OCI-LY7 (cell line): Measurements from ENCODE around the gene STUM. TPM values are rescaled to one million over a fixed set of nuclear protein-coding genes. Genes with fewer than 3 reads are reported as not detected.

Source experiments
- BruUV-seq: library from RNA; stranded (reverse); fragments of 400-500 nt; replicated peaks from 2 replicates; lab custom pipeline; 2021; lab: Mats Ljungman, UMichigan
- CTCF ChIA-PET: fragments of 300-600 bp; sonication (Branson Sonifier 250); formaldehyde crosslinking; loops from one replicate; lab custom pipeline; 2022; ENCODE audit warnings: antibody characterized with exemption; ENCODE audit not compliant: unreplicated experiment; lab: Charles Lee
- POLR2A ChIA-PET: fragments of 300-600 bp; sonication (Branson Sonifier 250); formaldehyde crosslinking; loops from one replicate; lab custom pipeline; 2022; ENCODE audit warnings: antibody characterized with exemption; lab: Charles Lee
- DNase-seq: peaks from one replicate; pipeline ENCODE4 v3.0.0-alpha.2; 2015; ENCODE audit warnings: low spot score
- H2AFZ ChIP-seq: fragments of 200-600 bp; sonication (generic), shearing (Covaris generic); 2 replicates; pipeline ENCODE4 v1.6.1; 2014; ENCODE audit warnings: mild to moderate bottlenecking, antibody characterized with exemption, low read length, moderate library complexity
- H3K27ac ChIP-seq: fragments of 200-600 bp; sonication (generic); 2 replicates; pipeline ENCODE4 v1.5.1; 2014; ENCODE audit warnings: mixed run types, low read depth, mild to moderate bottlenecking, moderate library complexity, low read length, inconsistent platforms; ENCODE audit not compliant: poor library complexity, severe bottlenecking
- H3K36me3 ChIP-seq: fragments of 200-600 bp; sonication (generic); 2 replicates; pipeline ENCODE4 v1.6.1; 2014; ENCODE audit warnings: mild to moderate bottlenecking, antibody characterized with exemption, low read length, moderate library complexity, mixed read lengths; ENCODE audit not compliant: insufficient read depth
- H3K4me1 ChIP-seq: fragments of 200-600 bp; sonication (generic); 2 replicates; pipeline ENCODE4 v1.5.1; 2014; ENCODE audit warnings: mild to moderate bottlenecking, low read length; ENCODE audit not compliant: insufficient read depth, poor library complexity, severe bottlenecking
- H3K4me2 ChIP-seq: fragments of 200-600 bp; sonication (generic); 2 replicates; pipeline ENCODE4 v1.6.1; 2014; ENCODE audit warnings: mild to moderate bottlenecking, low read length
- H3K4me3 ChIP-seq: fragments of 200-600 bp; sonication (generic); 2 replicates; pipeline ENCODE4 v1.5.1; 2014; ENCODE audit warnings: mild to moderate bottlenecking, low read depth, low read length; ENCODE audit not compliant: poor library complexity, severe bottlenecking
- H3K79me2 ChIP-seq: fragments of 200-600 bp; sonication (generic); 2 replicates; pipeline ENCODE4 v1.6.1; 2016; ENCODE audit warnings: low read depth, mild to moderate bottlenecking, low read length, moderate library complexity, mixed read lengths; ENCODE audit not compliant: insufficient read depth
- H3K9me2 ChIP-seq: fragments of 200-600 bp; sonication (generic); 2 replicates; pipeline ENCODE4 v1.6.1; 2016; ENCODE audit warnings: mild to moderate bottlenecking, low read length, mixed read lengths; ENCODE audit not compliant: insufficient read depth
- H3K9me3 ChIP-seq: fragments of 200-600 bp; sonication (generic); 2 replicates; pipeline ENCODE4 v1.6.1; 2014; ENCODE audit warnings: mild to moderate bottlenecking, mixed run types, low read length, mixed read lengths
- H4K20me1 ChIP-seq: fragments of 200-600 bp; sonication (generic); 2 replicates; pipeline ENCODE4 v1.6.1; 2014; ENCODE audit warnings: mild to moderate bottlenecking, antibody characterized with exemption, low read length, moderate library complexity, mixed read lengths; ENCODE audit not compliant: insufficient read depth
- CTCF ChIP-seq: fragments of 200-600 bp; sonication (generic); conservative IDR thresholded peaks from 2 replicates; pipeline ENCODE4 v1.5.1; 2014; ENCODE audit warnings: mild to moderate bottlenecking, antibody characterized with exemption, low read length, moderate library complexity, mixed read lengths
- EZH2phosphoT487 ChIP-seq: fragments of 200-600 bp; sonication (generic); IDR thresholded peaks from 2 replicates; pipeline ENCODE4 v1.6.1; 2018; ENCODE audit warnings: low read depth, borderline replicate concordance, mild to moderate bottlenecking, mixed run types, antibody characterized with exemption, low read length, moderate library complexity, mixed read lengths
- intact Hi-C: fragments of 100-400 bp; cut with micrococcal nuclease; formaldehyde crosslinking; loops from one replicate; pipeline ENCODE4 v1.10.0; 2022; ENCODE audit not compliant: unreplicated experiment
- total RNA-seq, 2 experiments: library from RNA; depleted of rRNA in 1 of 2; stranded (reverse); fragments of >200 nt in 1 of 2; shearing (Covaris generic) in 1 of 2; gene quantifications; 2 replicates each; pipeline ENCODE4 v1.2.3, GENCODE V29; 2014 to 2022

STUM gene
- total RNA-seq, 2 experiments from 2014 or later: not detected

GRCh38 chr1:226568077-226568831 lies 19.7 kb downstream of the STUM start:
- peaks cover 9% of the 10 kb centered on the region for H3K4me1 ChIP-seq
- H3K79me2 ChIP-seq: no peaks in the 10 kb centered on the region
- no peaks in the 10 kb centered on the region for H3K9me3 ChIP-seq
- no peaks in the 10 kb centered on the region for H4K20me1 ChIP-seq
- no peak overlapping the region for H3K4me3 ChIP-seq
- no TSS peak for BruUV-seq
- TF ChIP-seq CTCF (peak; percentile 58), EZH2phosphoT487 (no peak)
- no peaks in the 10 kb centered on the region for H3K36me3 ChIP-seq
- POLR2A ChIA-PET: interaction anchor here (0.5 to 0.7 kb wide), 3 partner anchors 28 to 266 kb away, joined by 3 to 6 read pairs (median 3); no protein-coding TSS in a partner anchor
- intact Hi-C loops: no loop called here
- H3K9me2 ChIP-seq: no peaks in the 10 kb centered on the region
- DNase-seq: peak; percentile 19
- H3K4me2 ChIP-seq: no peak overlapping the region
- no peak overlapping the region for H2AFZ ChIP-seq
- no peak overlapping the region for H3K27ac ChIP-seq
- CTCF ChIA-PET: no interaction called here

- Histone ChIP-seq H2AFZ (no peak overlapping the region), H3K36me3 (no peaks in the 10 kb centered on the region), H4K20me1 (no peaks in the 10 kb centered on the region), H3K27ac (no peak overlapping the region), H3K4me1 (peaks cover 9% of the 10 kb centered on the region), H3K79me2 (no peaks in the 10 kb centered on the region), H3K4me3 (no peak overlapping the region), H3K9me2 (no peaks in the 10 kb centered on the region), H3K9me3 (no peaks in the 10 kb centered on the region), H3K4me2 (no peak overlapping the region)
- BruUV-seq: no TSS peak
- no peak for DNase-seq
- ChIA-PET CTCF (interaction anchor here (0.9 to 1.4 kb wide), 3 partner anchors 15 to 146 kb away, joined by 3 read pairs; no protein-coding TSS in a partner anchor), POLR2A (interaction anchor here (0.5 to 1.9 kb wide), 3 partner anchors 25 to 393 kb away, joined by 4 to 6 read pairs (median 4); no protein-coding TSS in a partner anchor)
- intact Hi-C loops: no loop called here
- no peak for TF ChIP-seq EZH2phosphoT487
- no peak for TF ChIP-seq CTCF
Measured at GRCh38 chr1:226568975-226569741, 20.6 kb downstream of the STUM start.
